Loucy (cell line): Measurements from ENCODE around the gene TXNDC12.

Source experiments
- CTCF ChIP-seq: fragments of 200-600 bp; sonication (generic); conservative IDR thresholded peaks from 2 replicates; pipeline ENCODE4 v1.5.1; 2014; ENCODE audit warnings: mild to moderate bottlenecking, antibody characterized with exemption, low read length
- EZH2phosphoT487 ChIP-seq: fragments of 200-600 bp; IDR thresholded peaks from 2 replicates; pipeline ENCODE4 v1.6.1; 2018; ENCODE audit warnings: antibody characterized with exemption, mild to moderate bottlenecking, moderate library complexity, borderline replicate concordance

GRCh38 chr1:52055066-52055865 is at the start of gene TXNDC12:
- TF ChIP-seq CTCF (no peak), EZH2phosphoT487 (no peak)
